ENCODE data around the gene LOC101059915.
"Not testable (repeated sequence)": the region's sequence is repeated elsewhere in the genome, so short reads cannot be mapped to it uniquely, and the experiment has no call there.

The LOC101059915 gene

GRCh38 chrX:71660562-71661416 is 6.6 kb upstream of the LOC101059915 start:
- TF ChIP-seq CTCF (IDR thresholded peaks at IDR 0.05; ENCODE audit: low read length) (no peak), EZH2 (IDR thresholded peaks at IDR 0.05; ENCODE audit: borderline replicate concordance, low read length) (no peak)
- Histone ChIP-seq H3K9ac (ENCODE audit: low read length) (no peak overlapping the region), H4K20me1 (ENCODE audit: insufficient read depth, low read length) (no peaks in the 10 kb centered on the region)

GRCh38 chrX:71661919-71662318 is 5.4 kb upstream of the LOC101059915 start:
- Histone ChIP-seq H2AFZ (ENCODE audit: low read length) (no peak overlapping the region), H3K79me2 (ENCODE audit: insufficient read depth, low read length) (no peaks in the 10 kb centered on the region), H3K4me1 (ENCODE audit: insufficient read depth, low read length, severe bottlenecking) (no peaks in the 10 kb centered on the region), H3K9me3 (ENCODE audit: low read length) (no peaks in the 10 kb centered on the region), H3K9me2 (ENCODE audit: low read depth, low read length) (no peaks in the 10 kb centered on the region), H3K27me3 (ENCODE audit: insufficient read depth, low read length) (no peaks in the 10 kb centered on the region), H3K36me3 (ENCODE audit: insufficient read depth, low read length) (no peaks in the 10 kb centered on the region), H3K4me2 (ENCODE audit: low read length) (no peak overlapping the region), H3K27ac (ENCODE audit: low read depth, low read length, poor library complexity, severe bottlenecking) (no peak overlapping the region), H3F3A (ENCODE audit: insufficient read depth, low read length) (no peaks in the 10 kb centered on the region), H3K4me3 (ENCODE audit: low read depth, low read length, poor library complexity, severe bottlenecking) (no peak overlapping the region), H3K9ac (ENCODE audit: low read length) (no peak overlapping the region), H4K20me1 (ENCODE audit: insufficient read depth, low read length) (no peaks in the 10 kb centered on the region)
- no peak for TF ChIP-seq EZH2 (IDR thresholded peaks at IDR 0.05; ENCODE audit: borderline replicate concordance, low read length)
- no peak for TF ChIP-seq CTCF (IDR thresholded peaks at IDR 0.05; ENCODE audit: low read length)

More at GRCh38 chrX:71660562-71661416, 6.6 kb upstream of the LOC101059915 start:
- no peaks in the 10 kb centered on the region for H3K4me1 ChIP-seq (ENCODE audit: insufficient read depth, low read length, severe bottlenecking)
- no peaks in the 10 kb centered on the region for H3K36me3 ChIP-seq (ENCODE audit: insufficient read depth, low read length)
- no peaks in the 10 kb centered on the region for H3K9me3 ChIP-seq (ENCODE audit: low read length)
- no peaks in the 10 kb centered on the region for H3K27me3 ChIP-seq (ENCODE audit: insufficient read depth, low read length)
- no peak overlapping the region for H3K4me2 ChIP-seq (ENCODE audit: low read length)
- no peak overlapping the region for H3K4me3 ChIP-seq (ENCODE audit: low read depth, low read length, poor library complexity, severe bottlenecking)
- no peaks in the 10 kb centered on the region for H3K79me2 ChIP-seq (ENCODE audit: insufficient read depth, low read length)
- no peaks in the 10 kb centered on the region for H3F3A ChIP-seq (ENCODE audit: insufficient read depth, low read length)
- no peak overlapping the region for H2AFZ ChIP-seq (ENCODE audit: low read length)
- no peak overlapping the region for H3K27ac ChIP-seq (ENCODE audit: low read depth, low read length, poor library complexity, severe bottlenecking)
- H3K9me2 ChIP-seq (ENCODE audit: low read depth, low read length): no peaks in the 10 kb centered on the region

GRCh38 chrX:71662654-71663053 is 4.7 kb upstream of the LOC101059915 start:
- not testable (repeated sequence) for H3K27me3 ChIP-seq (ENCODE audit: insufficient read depth, low read length); H3K9me2 ChIP-seq (ENCODE audit: low read depth, low read length); H3K4me3 ChIP-seq (ENCODE audit: low read depth, low read length, poor library complexity, severe bottlenecking); H3K9ac ChIP-seq (ENCODE audit: low read length); H3K9me3 ChIP-seq (ENCODE audit: low read length); H3K27ac ChIP-seq (ENCODE audit: low read depth, low read length, poor library complexity, severe bottlenecking); H3K4me2 ChIP-seq (ENCODE audit: low read length); H3K4me1 ChIP-seq (ENCODE audit: insufficient read depth, low read length, severe bottlenecking); H2AFZ ChIP-seq (ENCODE audit: low read length); H3K36me3 ChIP-seq (ENCODE audit: insufficient read depth, low read length); H4K20me1 ChIP-seq (ENCODE audit: insufficient read depth, low read length); H3F3A ChIP-seq (ENCODE audit: insufficient read depth, low read length); H3K79me2 ChIP-seq (ENCODE audit: insufficient read depth, low read length)

- not testable (repeated sequence) for H3K27me3 ChIP-seq (ENCODE audit: insufficient read depth, low read length); H3K9me2 ChIP-seq (ENCODE audit: low read depth, low read length); H3K4me1 ChIP-seq (ENCODE audit: insufficient read depth, low read length, severe bottlenecking); H2AFZ ChIP-seq (ENCODE audit: low read length); H3K79me2 ChIP-seq (ENCODE audit: insufficient read depth, low read length); H3F3A ChIP-seq (ENCODE audit: insufficient read depth, low read length); H3K4me3 ChIP-seq (ENCODE audit: low read depth, low read length, poor library complexity, severe bottlenecking); H4K20me1 ChIP-seq (ENCODE audit: insufficient read depth, low read length); H3K9ac ChIP-seq (ENCODE audit: low read length); H3K4me2 ChIP-seq (ENCODE audit: low read length); H3K27ac ChIP-seq (ENCODE audit: low read depth, low read length, poor library complexity, severe bottlenecking); H3K9me3 ChIP-seq (ENCODE audit: low read length); H3K36me3 ChIP-seq (ENCODE audit: insufficient read depth, low read length)
These were observed 4.1 kb upstream of the LOC101059915 start for GRCh38 chrX:71663238-71663637.

Data from OCI-LY1 (cell line).